PC-3 (cell line): Measurements from ENCODE around the gene TINCR. TPM values are rescaled to one million over a fixed set of nuclear protein-coding genes. Genes with fewer than 3 reads are reported as not detected.
A peak's percentile ranks its signal among the peaks of the same experiment; 100 is the strongest.

Source experiments
- ATAC-seq: fragments of 200-7000 bp; cut with Tn5 transposase; 2 replicates; pipeline ENCODE4 v1.9.1; 2020; ENCODE audit warnings: mild to moderate bottlenecking, moderate library complexity
- BruUV-seq: library from RNA; stranded (reverse); fragments of 400-500 nt; replicated peaks from 2 replicates; lab custom pipeline; 2021; lab: Mats Ljungman, UMichigan
- CTCF ChIA-PET: fragments of 300-600 bp; sonication (Branson Sonifier 250); formaldehyde crosslinking; loops from one replicate; lab custom pipeline; 2022; ENCODE audit warnings: antibody characterized with exemption; lab: Charles Lee
- POLR2A ChIA-PET: fragments of 300-600 bp; sonication (Branson Sonifier 250); formaldehyde crosslinking; loops from one replicate; lab custom pipeline; 2022; ENCODE audit warnings: antibody characterized with exemption; ENCODE audit not compliant: unreplicated experiment; lab: Charles Lee
- DNase-seq: peaks from one replicate; pipeline ENCODE4 v3.0.0-alpha.2; 2015
- H2AFZ ChIP-seq: fragments of 300-600 bp; sonication (generic); 2 replicates; pipeline ENCODE4 v1.6.0; 2016; ENCODE audit warnings: antibody characterized with exemption, low read length
- H3F3A ChIP-seq: fragments of 300-600 bp; sonication (generic); one replicate; pipeline ENCODE4 v1.6.0; 2017; ENCODE audit warnings: antibody characterized with exemption, low read length, control low read depth, mild to moderate bottlenecking; ENCODE audit not compliant: unreplicated experiment
- H3K27ac ChIP-seq: fragments of 300-600 bp; sonication (generic); 2 replicates; pipeline ENCODE4 v1.5.1; 2016; ENCODE audit warnings: mild to moderate bottlenecking, low read length
- H3K27me3 ChIP-seq: fragments of 300-600 bp; sonication (generic); 2 replicates; pipeline ENCODE4 v1.6.1; 2016; ENCODE audit warnings: low read length, mixed read lengths
- H3K36me3 ChIP-seq: fragments of 300-600 bp; sonication (generic); 2 replicates; pipeline ENCODE4 v1.6.1; 2016; ENCODE audit warnings: low read depth, mixed run types, low read length, mixed read lengths
- H3K4me1 ChIP-seq: fragments of 300-600 bp; sonication (generic); 2 replicates; pipeline ENCODE4 v1.5.1; 2016; ENCODE audit warnings: low read length; ENCODE audit not compliant: insufficient read depth
- H3K4me2 ChIP-seq: fragments of 300-600 bp; sonication (generic); 2 replicates; pipeline ENCODE4 v1.6.0; 2016; ENCODE audit warnings: low read length
- H3K4me3 ChIP-seq: fragments of 300-600 bp; sonication (generic); 2 replicates; pipeline ENCODE4 v1.5.1; 2016; ENCODE audit warnings: mild to moderate bottlenecking, low read length, mixed read lengths
- H3K79me2 ChIP-seq: fragments of 300-600 bp; sonication (generic); 2 replicates; pipeline ENCODE4 v1.6.1; 2017; ENCODE audit warnings: low read length, mixed read lengths
- H3K9ac ChIP-seq: fragments of 300-600 bp; sonication (generic); 2 replicates; pipeline ENCODE4 v1.6.0; 2016; ENCODE audit warnings: mild to moderate bottlenecking, low read length
- H3K9me2 ChIP-seq: fragments of 300-600 bp; sonication (generic); replicated peaks from 2 replicates; pipeline ENCODE4 v1.6.1; 2016; ENCODE audit warnings: mixed run types, low read length, mixed read lengths
- H3K9me3 ChIP-seq: fragments of 300-600 bp; sonication (generic); 2 replicates; pipeline ENCODE4 v1.6.1; 2016; ENCODE audit warnings: low read length, mixed read lengths
- H4K20me1 ChIP-seq: fragments of 300-600 bp; sonication (generic); 2 replicates; pipeline ENCODE4 v1.6.1; 2016; ENCODE audit warnings: low read length, mixed read lengths
- CTCF ChIP-seq: fragments of 300-600 bp; sonication (generic); conservative IDR thresholded peaks from 2 replicates; pipeline ENCODE4 v1.5.1; 2017; ENCODE audit warnings: antibody characterized with exemption, low read depth, mild to moderate bottlenecking, low read length
- EZH2 ChIP-seq: fragments of 300-600 bp; sonication (generic); IDR thresholded peaks from one replicate; pipeline ENCODE4 v1.6.1; 2017; ENCODE audit warnings: antibody characterized with exemption, mild to moderate bottlenecking, low read length; ENCODE audit not compliant: unreplicated experiment
- EZH2phosphoT487 ChIP-seq: fragments of 300-600 bp; sonication (generic); IDR thresholded peaks from 2 replicates; pipeline ENCODE4 v1.6.1; 2018; ENCODE audit warnings: mild to moderate bottlenecking, antibody characterized with exemption, low read length, borderline replicate concordance
- intact Hi-C: fragments of 100-400 bp; cut with micrococcal nuclease; formaldehyde crosslinking; loops from 2 replicates; pipeline ENCODE4 v1.9.0; 2023
- total RNA-seq: library from RNA; depleted of rRNA; stranded (reverse); fragments of >200 nt; gene quantifications from 2 replicates; pipeline ENCODE4 v1.2.3, GENCODE V29; 2014

TINCR gene
- total RNA-seq, 1 experiment from 2014 or later: 0.58 TPM

GRCh38 chr19:5585461-5586299 lies 17.9 kb upstream of the TINCR start:
- peaks cover 44% of the 10 kb centered on the region for H3K36me3 ChIP-seq
- ChIA-PET POLR2A (no interaction called here), CTCF (no interaction called here)
- TF ChIP-seq EZH2phosphoT487: no peak
- H3K4me3 ChIP-seq: no peak overlapping the region
- no peaks in the 10 kb centered on the region for H3F3A ChIP-seq
- H3K9me2 ChIP-seq: no peaks in the 10 kb centered on the region
- no TSS peak for BruUV-seq
- ATAC-seq (0 out of 2 replicates have a peak, but pooled peaks have one; percentile 6), DNase-seq (no peak)
- no peaks in the 10 kb centered on the region for H3K79me2 ChIP-seq
- H3K4me1 ChIP-seq: no peaks in the 10 kb centered on the region
- no peaks in the 10 kb centered on the region for H3K27me3 ChIP-seq
- intact Hi-C loops: no loop called here
- H2AFZ ChIP-seq: no peak overlapping the region
- 0 out of 2 replicates have a peak, but pooled peaks cover 4% of the 10 kb centered on the region for H4K20me1 ChIP-seq
- H3K9me3 ChIP-seq: no peaks in the 10 kb centered on the region
- no peak overlapping the region for H3K27ac ChIP-seq
- H3K9ac ChIP-seq: no peak overlapping the region
- no peak overlapping the region for H3K4me2 ChIP-seq

- Histone ChIP-seq H3K9ac (no peak overlapping the region), H3F3A (no peaks in the 10 kb centered on the region), H3K79me2 (no peaks in the 10 kb centered on the region), H3K9me3 (no peaks in the 10 kb centered on the region), H3K4me2 (no peak overlapping the region), H4K20me1 (no peaks in the 10 kb centered on the region), H3K4me3 (no peak overlapping the region), H2AFZ (no peak overlapping the region), H3K9me2 (no peaks in the 10 kb centered on the region), H3K27ac (no peak overlapping the region), H3K27me3 (no peaks in the 10 kb centered on the region), H3K4me1 (peaks cover 3% of the 10 kb centered on the region; the same call in 1 of the 2 replicates), H3K36me3 (no peaks in the 10 kb centered on the region)
- TF ChIP-seq CTCF (no peak), EZH2phosphoT487 (no peak), EZH2 (no peak)
- BruUV-seq: no TSS peak
- DNase-seq (no peak), ATAC-seq (0 out of 2 replicates have a peak, but pooled peaks have one; percentile 0)
- intact Hi-C loops: no loop called here
- POLR2A ChIA-PET: no interaction called here
- CTCF ChIA-PET: interaction anchor here (0.5 kb wide), 1 partner anchor 774 kb away, joined by 3 read pairs; no protein-coding TSS in a partner anchor
These were observed 12.4 kb upstream of the TINCR start for GRCh38 chr19:5580161-5580571.

GRCh38 chr19:5579697-5580096 lies 11.9 kb upstream of the TINCR start:
- CTCF ChIA-PET: no interaction called here
- intact Hi-C loops: loop anchor here (10.0 kb wide), 1 partner anchor 205 kb away; no protein-coding TSS in a partner anchor
- no TSS peak for BruUV-seq

More at GRCh38 chr19:5579697-5580096, 11.9 kb upstream of the TINCR start:
- no peak overlapping the region for H3K27ac ChIP-seq
- ATAC-seq (no peak), DNase-seq (no peak)
- H3F3A ChIP-seq: no peaks in the 10 kb centered on the region
- H3K9me2 ChIP-seq: no peaks in the 10 kb centered on the region
- no peaks in the 10 kb centered on the region for H4K20me1 ChIP-seq
- H3K79me2 ChIP-seq: no peaks in the 10 kb centered on the region
- no peak overlapping the region for H3K4me3 ChIP-seq
- H3K4me1 ChIP-seq: peaks cover 3% of the 10 kb centered on the region; the same call in 1 of the 2 replicates
- H3K9ac ChIP-seq: no peak overlapping the region
- H3K9me3 ChIP-seq: no peaks in the 10 kb centered on the region
- H3K36me3 ChIP-seq: no peaks in the 10 kb centered on the region
- no peaks in the 10 kb centered on the region for H3K27me3 ChIP-seq
- no peak overlapping the region for H3K4me2 ChIP-seq
- POLR2A ChIA-PET: no interaction called here
- no peak for TF ChIP-seq EZH2
- TF ChIP-seq CTCF: no peak
- TF ChIP-seq EZH2phosphoT487: no peak
- H2AFZ ChIP-seq: no peak overlapping the region
